Measurements from ENCODE around the gene DOCK4.

The DOCK4 gene

GRCh38 chr7:112009081-112009480, 197.1 kb downstream of the DOCK4 start:
- Histone ChIP-seq H2BK5ac (ENCODE audit: low read depth, low read length, poor library complexity, severe bottlenecking) (no peak overlapping the region), H4K91ac (ENCODE audit: low read length) (no peak overlapping the region), H2BK120ac (ENCODE audit: low read depth, low read length) (no peak overlapping the region), H3K23ac (ENCODE audit: low read length in 2 of 2) (no peak overlapping the region), H3K4ac (ENCODE audit: low read depth in 1 of 2, low read length in 2 of 2) (no peak overlapping the region), H2AK5ac (ENCODE audit: low read length, severe bottlenecking) (no peak overlapping the region), H3K36me3 (ENCODE audit: control insufficient read depth in 1 of 2, insufficient read depth in 2 of 2, low read depth in 1 of 2, low read length in 2 of 2) (no peaks in the 10 kb centered on the region), H3K4me1 (ENCODE audit: control insufficient read depth, insufficient read depth, low read depth, low read length) (no peaks in the 10 kb centered on the region), H2BK12ac (ENCODE audit: low read length in 2 of 2) (no peak overlapping the region), H2AFZ (ENCODE audit: low read depth, low read length) (no peak overlapping the region), H3K27ac (ENCODE audit: low read length, poor library complexity, severe bottlenecking) (no peak overlapping the region), H3K9ac (ENCODE audit: low read length) (no peak overlapping the region), H3K79me1 (replicated peaks; ENCODE audit: low read length, poor library complexity, severe bottlenecking) (peaks cover 30% of the 10 kb centered on the region), H3K14ac (ENCODE audit: low read length in 2 of 2) (no peak overlapping the region), H2BK15ac (ENCODE audit: low read depth, poor library complexity, severe bottlenecking) (no peak overlapping the region), H3K27me3 (ENCODE audit: control insufficient read depth in 1 of 2, insufficient read depth in 1 of 2, low read length in 2 of 2) (no peaks in the 10 kb centered on the region), H3K4me2 (ENCODE audit: low read length, poor library complexity, severe bottlenecking) (no peak overlapping the region), H3K9me3 (ENCODE audit: control insufficient read depth, low read length) (no peaks in the 10 kb centered on the region), H4K8ac (ENCODE audit: low read length) (no peak overlapping the region), H3K4me3 (ENCODE audit: insufficient read depth in 1 of 2, low read depth in 1 of 2, low read length in 2 of 2) (no peak overlapping the region), H3K18ac (ENCODE audit: low read depth in 1 of 2, low read length in 2 of 2) (no peak overlapping the region)
- peak; percentile 61 for DNase-seq

- Histone ChIP-seq H3K27ac (ENCODE audit: low read length, poor library complexity, severe bottlenecking) (no peak overlapping the region), H3K23ac (ENCODE audit: low read length in 2 of 2) (no peak overlapping the region), H3K18ac (ENCODE audit: low read depth in 1 of 2, low read length in 2 of 2) (no peak overlapping the region), H3K14ac (ENCODE audit: low read length in 2 of 2) (no peak overlapping the region), H3K4me3 (ENCODE audit: insufficient read depth in 1 of 2, low read depth in 1 of 2, low read length in 2 of 2) (no peak overlapping the region), H2BK5ac (ENCODE audit: low read depth, low read length, poor library complexity, severe bottlenecking) (no peak overlapping the region), H2AK5ac (ENCODE audit: low read length, severe bottlenecking) (no peak overlapping the region), H3K4ac (ENCODE audit: low read depth in 1 of 2, low read length in 2 of 2) (no peak overlapping the region), H2BK15ac (ENCODE audit: low read depth, poor library complexity, severe bottlenecking) (no peak overlapping the region), H3K27me3 (ENCODE audit: control insufficient read depth in 1 of 2, insufficient read depth in 1 of 2, low read length in 2 of 2) (no peaks in the 10 kb centered on the region), H4K91ac (ENCODE audit: low read length) (no peak overlapping the region), H3K4me1 (ENCODE audit: control insufficient read depth, insufficient read depth, low read depth, low read length) (no peaks in the 10 kb centered on the region), H3K9ac (ENCODE audit: low read length) (no peak overlapping the region), H3K9me3 (ENCODE audit: control insufficient read depth, low read length) (no peaks in the 10 kb centered on the region), H2BK12ac (ENCODE audit: low read length in 2 of 2) (no peak overlapping the region), H3K36me3 (ENCODE audit: control insufficient read depth in 1 of 2, insufficient read depth in 2 of 2, low read depth in 1 of 2, low read length in 2 of 2) (no peaks in the 10 kb centered on the region), H2BK120ac (ENCODE audit: low read depth, low read length) (no peak overlapping the region), H2AFZ (ENCODE audit: low read depth, low read length) (no peak overlapping the region), H4K8ac (ENCODE audit: low read length) (no peak overlapping the region), H3K4me2 (ENCODE audit: low read length, poor library complexity, severe bottlenecking) (no peak overlapping the region), H3K79me1 (replicated peaks; ENCODE audit: low read length, poor library complexity, severe bottlenecking) (peaks cover 23% of the 10 kb centered on the region)
- no peak for DNase-seq
- 94% methylated on average over 3 of the region's 4 CpGs for WGBS
These were observed 199.0 kb downstream of the DOCK4 start for GRCh38 chr7:112007185-112007584.

DNA sequence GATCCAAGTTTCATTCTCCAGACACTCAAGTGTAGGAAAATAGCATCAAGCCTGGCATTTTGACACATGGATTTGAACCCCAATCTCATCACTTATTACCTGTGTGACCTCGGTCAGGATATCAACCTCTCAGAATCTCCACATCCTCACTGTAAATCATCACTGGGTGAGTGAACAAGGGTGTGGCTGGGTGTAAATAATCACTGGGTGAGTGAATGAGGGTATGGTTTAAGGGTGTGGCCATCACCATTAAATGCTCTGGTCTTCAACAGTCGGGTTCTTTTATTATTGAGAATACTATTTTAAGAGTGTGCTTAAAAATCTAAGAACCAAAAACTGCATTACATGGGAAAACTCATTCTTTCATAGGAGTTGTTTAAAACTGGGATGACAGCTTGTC, 200.1 kb downstream of the DOCK4 start:
- H3K4ac ChIP-seq (ENCODE audit: low read depth in 1 of 2, low read length in 2 of 2), result no peak overlapping the region
- H3K23ac ChIP-seq (ENCODE audit: low read length in 2 of 2), result no peak overlapping the region
- no peak overlapping the region for H3K9ac ChIP-seq (ENCODE audit: low read length)
- no peaks in the 10 kb centered on the region for H3K36me3 ChIP-seq (ENCODE audit: control insufficient read depth in 1 of 2, insufficient read depth in 2 of 2, low read depth in 1 of 2, low read length in 2 of 2)
- H3K4me2 ChIP-seq (ENCODE audit: low read length, poor library complexity, severe bottlenecking), result no peak overlapping the region
- H2BK12ac ChIP-seq (ENCODE audit: low read length in 2 of 2), result no peak overlapping the region
- no peaks in the 10 kb centered on the region for H3K9me3 ChIP-seq (ENCODE audit: control insufficient read depth, low read length)
- no peak overlapping the region for H4K91ac ChIP-seq (ENCODE audit: low read length)
- no peaks in the 10 kb centered on the region for H3K27me3 ChIP-seq (ENCODE audit: control insufficient read depth in 1 of 2, insufficient read depth in 1 of 2, low read length in 2 of 2)
- DNase-seq, result no peak
- H4K8ac ChIP-seq (ENCODE audit: low read length), result no peak overlapping the region
- peaks cover 1% of the 10 kb centered on the region for H3K4me1 ChIP-seq (ENCODE audit: control insufficient read depth, insufficient read depth, low read depth, low read length)
- no peak overlapping the region for H2AFZ ChIP-seq (ENCODE audit: low read depth, low read length)
- peaks cover 20% of the 10 kb centered on the region for H3K79me1 ChIP-seq (replicated peaks; ENCODE audit: low read length, poor library complexity, severe bottlenecking)
- H3K4me3 ChIP-seq (ENCODE audit: insufficient read depth in 1 of 2, low read depth in 1 of 2, low read length in 2 of 2), result no peak overlapping the region
- H2BK5ac ChIP-seq (ENCODE audit: low read depth, low read length, poor library complexity, severe bottlenecking), result no peak overlapping the region
- no peak overlapping the region for H3K18ac ChIP-seq (ENCODE audit: low read depth in 1 of 2, low read length in 2 of 2)
- no peak overlapping the region for H2BK15ac ChIP-seq (ENCODE audit: low read depth, poor library complexity, severe bottlenecking)
- no peak overlapping the region for H2BK120ac ChIP-seq (ENCODE audit: low read depth, low read length)
- H3K27ac ChIP-seq (ENCODE audit: low read length, poor library complexity, severe bottlenecking), result no peak overlapping the region
- no CpG with 5 or more reads among the region's 2 CpGs for WGBS
- peak overlapping the region; percentile 70 for H2AK5ac ChIP-seq (ENCODE audit: low read length, severe bottlenecking)
- H3K14ac ChIP-seq (ENCODE audit: low read length in 2 of 2), result no peak overlapping the region

DNA sequence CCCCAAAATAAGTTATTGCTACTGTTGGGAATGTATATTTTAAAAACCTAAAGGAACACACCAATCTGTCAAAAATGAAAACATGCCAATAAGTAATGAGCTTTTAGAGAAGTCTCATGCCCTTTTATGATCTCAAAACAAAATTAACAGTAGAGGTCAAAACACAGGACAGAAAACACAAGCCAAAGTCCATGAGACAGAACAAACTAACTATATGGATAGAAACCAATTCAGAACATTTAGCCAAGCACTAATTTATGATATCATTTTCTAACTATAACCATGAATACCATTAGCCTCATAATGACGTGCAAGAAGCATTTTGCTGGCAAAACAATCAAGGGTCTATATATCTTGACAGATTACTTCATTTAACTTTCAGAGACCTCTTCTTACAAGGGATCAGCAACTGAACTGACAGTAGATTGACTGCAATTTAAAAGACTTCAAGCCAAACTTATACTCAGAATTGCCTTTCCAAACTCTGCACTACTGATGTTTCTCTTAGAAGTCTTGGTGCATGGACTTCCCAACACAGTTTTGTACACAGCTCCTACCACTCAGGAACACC, 200.9 kb downstream of the DOCK4 start:
- no peak overlapping the region for H4K91ac ChIP-seq (ENCODE audit: low read length)
- H4K8ac ChIP-seq (ENCODE audit: low read length), result no peak overlapping the region
- no peaks in the 10 kb centered on the region for H3K9me3 ChIP-seq (ENCODE audit: control insufficient read depth, low read length)
- DNase-seq, result no peak
- H3K14ac ChIP-seq (ENCODE audit: low read length in 2 of 2), result no peak overlapping the region
- no peak overlapping the region for H3K4me3 ChIP-seq (ENCODE audit: insufficient read depth in 1 of 2, low read depth in 1 of 2, low read length in 2 of 2)
- H2BK5ac ChIP-seq (ENCODE audit: low read depth, low read length, poor library complexity, severe bottlenecking), result no peak overlapping the region
- H3K18ac ChIP-seq (ENCODE audit: low read depth in 1 of 2, low read length in 2 of 2), result no peak overlapping the region
- no peak overlapping the region for H3K4me2 ChIP-seq (ENCODE audit: low read length, poor library complexity, severe bottlenecking)
- H2AK5ac ChIP-seq (ENCODE audit: low read length, severe bottlenecking), result no peak overlapping the region
- no peak overlapping the region for H3K4ac ChIP-seq (ENCODE audit: low read depth in 1 of 2, low read length in 2 of 2)
- H3K36me3 ChIP-seq (ENCODE audit: control insufficient read depth in 1 of 2, insufficient read depth in 2 of 2, low read depth in 1 of 2, low read length in 2 of 2), result no peaks in the 10 kb centered on the region
- no peak overlapping the region for H3K9ac ChIP-seq (ENCODE audit: low read length)
- no peak overlapping the region for H3K27ac ChIP-seq (ENCODE audit: low read length, poor library complexity, severe bottlenecking)
- peaks cover 17% of the 10 kb centered on the region for H3K79me1 ChIP-seq (replicated peaks; ENCODE audit: low read length, poor library complexity, severe bottlenecking)
- H2BK15ac ChIP-seq (ENCODE audit: low read depth, poor library complexity, severe bottlenecking), result no peak overlapping the region
- no peak overlapping the region for H2BK120ac ChIP-seq (ENCODE audit: low read depth, low read length)
- H3K23ac ChIP-seq (ENCODE audit: low read length in 2 of 2), result no peak overlapping the region
- WGBS, result 93% methylated on average over 1 of the region's 1 CpG
- no peak overlapping the region for H2AFZ ChIP-seq (ENCODE audit: low read depth, low read length)
- no peaks in the 10 kb centered on the region for H3K27me3 ChIP-seq (ENCODE audit: control insufficient read depth in 1 of 2, insufficient read depth in 1 of 2, low read length in 2 of 2)
- peaks cover 1% of the 10 kb centered on the region for H3K4me1 ChIP-seq (ENCODE audit: control insufficient read depth, insufficient read depth, low read depth, low read length)
- no peak overlapping the region for H2BK12ac ChIP-seq (ENCODE audit: low read length in 2 of 2)
